ENCODE measurements around the gene MEX3A. TPM values are rescaled to one million over a fixed set of nuclear protein-coding genes. Genes with fewer than 3 reads are reported as not detected.
"Not testable (repeated sequence)": the region's sequence is repeated elsewhere in the genome, so short reads cannot be mapped to it uniquely, and the experiment has no call there.

MEX3A gene, protein sequence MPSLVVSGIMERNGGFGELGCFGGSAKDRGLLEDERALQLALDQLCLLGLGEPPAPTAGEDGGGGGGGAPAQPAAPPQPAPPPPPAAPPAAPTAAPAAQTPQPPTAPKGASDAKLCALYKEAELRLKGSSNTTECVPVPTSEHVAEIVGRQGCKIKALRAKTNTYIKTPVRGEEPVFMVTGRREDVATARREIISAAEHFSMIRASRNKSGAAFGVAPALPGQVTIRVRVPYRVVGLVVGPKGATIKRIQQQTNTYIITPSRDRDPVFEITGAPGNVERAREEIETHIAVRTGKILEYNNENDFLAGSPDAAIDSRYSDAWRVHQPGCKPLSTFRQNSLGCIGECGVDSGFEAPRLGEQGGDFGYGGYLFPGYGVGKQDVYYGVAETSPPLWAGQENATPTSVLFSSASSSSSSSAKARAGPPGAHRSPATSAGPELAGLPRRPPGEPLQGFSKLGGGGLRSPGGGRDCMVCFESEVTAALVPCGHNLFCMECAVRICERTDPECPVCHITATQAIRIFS
- polyA plus RNA-seq (ENCODE audit: low read depth in 6 of 6) = under 1 TPM in 2 of 6 donors, not detected in 4; 0.05 to 0.13 TPM

DNA sequence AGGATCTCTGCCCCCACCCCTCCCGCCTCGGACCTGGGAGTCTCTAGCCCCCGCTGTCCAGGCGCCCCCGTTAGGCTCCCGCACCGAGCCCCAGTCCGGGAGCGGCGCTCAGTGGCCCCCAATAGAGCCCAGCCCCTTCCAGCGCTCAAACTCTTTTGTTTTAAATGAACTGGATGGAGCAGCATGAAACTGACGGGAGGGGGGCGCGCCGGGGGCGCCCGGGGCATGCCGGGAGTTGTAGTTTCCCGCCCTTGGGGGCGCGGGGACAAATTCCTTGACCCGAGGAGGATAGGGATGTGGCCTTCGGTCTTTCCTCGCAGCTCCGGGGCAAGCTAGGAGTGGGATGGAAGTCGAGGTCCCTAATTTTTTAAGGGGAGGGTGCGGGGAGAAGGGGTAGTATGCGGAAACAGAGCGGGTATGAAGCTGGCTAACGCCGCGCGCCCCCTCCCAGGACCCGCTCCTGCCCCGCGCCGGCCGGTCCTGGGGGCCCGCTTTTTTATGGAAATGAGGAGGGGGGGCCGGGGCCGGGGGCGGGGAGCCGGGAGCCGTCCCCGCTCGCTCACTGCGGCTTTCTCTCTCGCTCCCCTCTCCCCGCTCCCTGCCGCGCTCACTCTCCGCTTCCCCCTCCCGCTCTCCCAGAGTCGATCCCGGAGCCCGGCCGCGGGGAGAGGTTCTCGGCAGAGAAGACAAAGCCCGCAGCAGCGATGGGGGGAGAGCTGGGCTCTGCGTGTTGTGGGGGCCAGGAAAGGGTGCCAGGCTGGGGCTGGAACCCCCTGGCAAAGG, at the start of gene MEX3A:
TSS of gene MEX3A (minus strand) at position 157 of the 783 bp plus-strand sequence. CDS start 467 bp downstream, outside the sequence.
- ATAC-seq (ENCODE audit: low read depth in 2 of 2) (peak; percentile 80 to 85), DNase-seq (peak; percentile 63)
- H3K27me3 Mint-ChIP-seq = peaks cover 15 to 39% (median 27%) of the 10 kb centered on the region in 3 donors
- H3K4me3 Mint-ChIP-seq = peak within 1 kb of the TSS; percentile 85 to 95 (median 90)
- H3K27ac Mint-ChIP-seq = peak within 1 kb of the TSS in 5 of 6 donors; percentile 49 to 90 (median 57)
- peaks cover 12 to 15% (median 13%) of the 10 kb centered on the region in 3 donors for H3K4me1 Mint-ChIP-seq
- H3K36me3 Mint-ChIP-seq = no peaks in the 10 kb centered on the region
- no peaks in the 10 kb centered on the region for H3K9me3 Mint-ChIP-seq

DNA sequence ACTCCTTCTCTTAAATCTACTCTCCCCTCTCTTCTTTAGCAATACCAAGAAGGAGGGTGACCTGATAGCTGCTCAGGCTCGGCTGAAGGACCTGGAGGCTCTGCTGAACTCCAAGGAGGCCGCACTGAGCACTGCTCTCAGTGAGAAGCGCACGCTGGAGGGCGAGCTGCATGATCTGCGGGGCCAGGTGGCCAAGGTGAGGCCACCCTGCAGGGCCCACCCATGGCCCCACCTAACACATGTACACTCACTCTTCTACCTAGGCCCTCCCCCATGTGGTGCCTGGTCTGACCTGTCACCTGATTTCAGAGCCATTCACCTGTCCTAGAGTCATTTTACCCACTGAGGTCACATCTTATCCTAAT, 48.3 kb upstream of the MEX3A start:
- Mint-ChIP-seq H3K4me1 (peaks cover 4 to 14% (median 14%) of the 10 kb centered on the region in 3 donors), H3K36me3 (no peaks in the 10 kb centered on the region), H3K27ac (peak overlapping the region in 3 of 6 donors; percentile 77 to 95 (median 94))

DNA sequence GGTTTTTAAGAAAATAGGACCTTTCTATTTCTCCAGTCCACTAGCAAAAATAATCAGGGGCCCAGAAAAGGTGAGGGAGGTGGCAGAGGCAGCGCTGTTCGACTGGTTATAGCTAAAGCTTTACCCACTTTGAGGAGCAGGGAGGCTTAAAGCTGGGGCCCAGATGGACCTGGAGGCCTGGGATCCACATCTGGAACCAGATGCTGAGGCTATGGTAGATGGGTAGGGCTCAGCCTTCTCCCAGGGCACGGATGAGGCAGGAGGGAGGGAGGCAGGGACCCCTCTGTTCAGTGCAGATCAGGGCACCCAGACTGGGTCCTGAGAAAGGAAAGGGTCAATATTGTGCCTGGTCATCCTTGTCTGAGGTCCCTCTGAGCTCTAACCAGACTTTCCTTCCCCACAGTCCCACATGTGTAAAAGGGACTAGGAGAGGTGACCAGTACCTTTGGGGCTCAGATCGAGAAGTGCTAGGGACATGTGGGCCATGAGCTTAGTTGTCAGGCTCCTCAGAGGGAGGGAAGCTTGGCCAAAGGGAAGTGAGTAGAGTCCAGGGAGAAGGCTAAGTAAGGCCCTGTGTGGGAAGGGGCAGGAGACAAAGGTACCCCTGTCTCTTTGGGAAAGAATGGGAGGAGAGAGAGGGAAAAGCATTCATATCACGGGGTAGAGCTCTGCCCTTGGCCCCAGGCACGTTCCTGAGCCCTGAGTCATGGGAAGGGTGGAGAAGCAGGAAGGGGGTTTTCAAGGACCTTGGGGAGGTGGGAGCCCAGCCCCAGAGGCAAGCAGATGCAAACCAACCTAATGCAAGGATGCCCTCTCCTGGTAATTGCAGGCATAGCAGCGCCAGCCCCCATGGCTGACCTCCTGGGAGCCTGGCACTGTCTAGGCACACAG, 47.7 kb upstream of the MEX3A start:
- H3K9me3 Mint-ChIP-seq = no peaks in the 10 kb centered on the region
- H3K27ac Mint-ChIP-seq = peak overlapping the region; percentile 21 to 95 (median 80)
- peaks cover 4 to 14% (median 14%) of the 10 kb centered on the region in 3 donors for H3K4me1 Mint-ChIP-seq

More for the DNA sequence above, 48.3 kb upstream of the MEX3A start:
- H3K4me3 Mint-ChIP-seq = no peak overlapping the region
- no peaks in the 10 kb centered on the region for H3K9me3 Mint-ChIP-seq
- ATAC-seq (ENCODE audit: low read depth in 2 of 2) = no peak
- DNase-seq = no peak
- H3K27me3 Mint-ChIP-seq = peaks cover 0 to 39% (median 14%) of the 10 kb centered on the region in 3 donors

GRCh38 chr1:156128654-156129597, 46.7 kb upstream of the MEX3A start:
- H3K27ac Mint-ChIP-seq = peak overlapping the region in 3 of 6 donors; percentile 56 to 93 (median 77)
- peaks cover 2 to 35% (median 14%) of the 10 kb centered on the region in 3 donors for H3K27me3 Mint-ChIP-seq
- H3K9me3 Mint-ChIP-seq = no peaks in the 10 kb centered on the region
- DNase-seq (no peak), ATAC-seq (ENCODE audit: low read depth in 2 of 2) (no peak)
- H3K4me1 Mint-ChIP-seq = peaks cover 4 to 17% (median 14%) of the 10 kb centered on the region in 3 donors
- H3K4me3 Mint-ChIP-seq = peak overlapping the region in 1 of 8 donors; percentile 60
- no peaks in the 10 kb centered on the region for H3K36me3 Mint-ChIP-seq

More for the DNA sequence above, 47.7 kb upstream of the MEX3A start:
- peaks cover 0 to 40% (median 14%) of the 10 kb centered on the region in 3 donors for H3K27me3 Mint-ChIP-seq
- H3K36me3 Mint-ChIP-seq = no peaks in the 10 kb centered on the region
- DNase-seq = peak; percentile 73
- peak; percentile 51 to 78 for ATAC-seq (ENCODE audit: low read depth in 2 of 2)
- no peak overlapping the region for H3K4me3 Mint-ChIP-seq

DNA sequence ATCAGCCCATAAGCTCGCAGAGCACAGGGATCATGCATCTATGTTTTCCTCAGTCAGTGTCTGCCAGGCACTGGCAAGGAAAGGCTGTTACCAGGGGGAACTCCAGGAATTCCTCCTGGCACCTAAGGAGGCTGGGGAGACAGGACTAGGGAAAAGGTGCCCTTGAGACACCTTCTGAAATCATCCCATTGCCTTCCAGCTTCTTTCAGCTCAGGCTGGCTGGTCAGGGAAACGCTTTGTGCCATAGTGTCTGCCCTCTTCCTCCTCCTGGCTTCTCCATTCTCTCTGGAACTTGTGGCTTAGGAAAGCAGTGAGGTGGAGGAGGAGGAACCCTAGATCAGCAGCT, 46.0 kb upstream of the MEX3A start:
- H3K27ac Mint-ChIP-seq = peak overlapping the region in 2 of 6 donors; percentile 26 to 77
- no peaks in the 10 kb centered on the region for H3K36me3 Mint-ChIP-seq
- H3K4me1 Mint-ChIP-seq = peaks cover 11 to 22% (median 14%) of the 10 kb centered on the region in 3 donors
- H3K9me3 Mint-ChIP-seq = no peaks in the 10 kb centered on the region
- no peak overlapping the region for H3K4me3 Mint-ChIP-seq
- no peak for ATAC-seq (ENCODE audit: low read depth in 2 of 2)
- H3K27me3 Mint-ChIP-seq = peaks cover 9 to 38% (median 17%) of the 10 kb centered on the region in 3 donors
- no peak for DNase-seq

DNA sequence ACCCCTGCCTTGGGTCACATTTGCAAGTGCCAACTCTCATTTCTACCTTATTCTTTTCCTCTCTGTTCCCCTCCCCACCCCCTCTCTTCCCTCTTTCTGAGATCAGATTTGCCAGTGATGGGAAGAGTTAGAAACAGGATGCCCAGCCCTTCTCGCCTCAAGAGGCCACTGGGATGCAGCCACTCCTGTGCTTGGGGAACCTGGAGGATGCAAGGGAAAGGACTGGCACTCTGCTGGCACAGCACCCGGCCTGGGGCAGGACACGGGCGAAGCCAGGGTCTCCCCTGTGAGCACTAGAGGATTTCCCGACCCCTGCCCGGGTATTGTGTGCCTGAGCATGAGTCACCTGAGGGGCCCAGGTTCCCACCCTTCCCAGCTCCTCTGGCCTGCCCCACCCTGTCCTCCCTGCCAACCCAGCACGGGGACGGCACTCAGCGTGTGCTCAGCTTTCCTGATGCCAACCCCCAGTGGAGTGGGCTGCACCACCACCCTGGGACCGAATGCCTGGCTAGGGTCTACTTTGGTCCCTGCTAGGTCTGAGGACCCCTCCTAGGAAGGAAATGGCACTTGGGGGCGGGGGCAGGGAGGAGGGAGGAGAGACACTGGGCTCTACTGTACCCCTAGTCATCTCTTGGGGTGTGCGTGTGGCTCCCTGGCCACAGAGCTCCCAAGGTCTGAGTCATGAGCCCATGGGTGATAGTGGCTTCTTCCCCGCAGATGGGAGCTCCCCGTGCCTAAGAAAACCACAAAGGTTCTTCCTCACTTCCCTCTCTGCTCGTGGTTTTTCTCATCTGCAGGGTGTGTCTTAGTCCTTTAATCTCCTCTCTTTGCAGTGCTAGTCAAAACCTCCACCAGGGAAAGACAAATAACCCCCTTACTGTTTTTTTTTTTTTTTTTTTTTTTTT, 44.6 kb upstream of the MEX3A start:
- Mint-ChIP-seq H3K27ac (peak overlapping the region in 5 of 6 donors; percentile 11 to 94 (median 77)), H3K9me3 (no peaks in the 10 kb centered on the region), H3K27me3 (peaks cover 22 to 50% (median 25%) of the 10 kb centered on the region in 3 donors), H3K4me3 (no peak overlapping the region), H3K4me1 (peaks cover 14 to 22% (median 15%) of the 10 kb centered on the region in 3 donors), H3K36me3 (no peaks in the 10 kb centered on the region)
- peak; percentile 40 to 44 for ATAC-seq (ENCODE audit: low read depth in 2 of 2)
- peak; percentile 39 for DNase-seq

DNA sequence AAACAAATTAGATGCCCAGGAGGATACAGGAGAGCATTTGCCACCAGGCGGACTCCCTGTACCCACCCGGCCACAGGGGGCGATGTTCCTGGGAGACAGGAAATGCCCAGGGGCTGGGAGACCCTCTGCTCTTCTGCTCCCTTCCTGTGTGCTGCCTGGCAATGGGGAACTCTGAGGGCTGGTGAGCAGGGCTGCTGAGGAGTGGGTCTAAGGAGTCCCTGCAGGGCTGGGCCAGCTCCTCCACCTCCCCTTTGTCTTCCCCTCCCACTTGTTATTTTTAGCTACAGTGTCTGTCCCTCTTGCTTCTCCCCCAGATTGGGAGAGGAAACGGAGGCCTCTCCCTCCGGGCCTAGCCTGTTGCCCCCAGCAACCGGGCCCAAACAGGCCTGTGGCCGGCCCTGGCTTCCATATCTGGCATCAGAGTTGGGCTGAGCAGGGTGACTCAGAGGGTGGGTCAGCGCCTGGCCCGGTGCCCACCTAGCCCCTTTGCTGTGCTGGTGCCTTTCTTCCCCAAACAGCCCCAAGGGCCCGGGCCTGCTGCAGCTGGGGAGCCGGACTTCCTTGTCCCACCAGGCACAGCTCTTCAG, 43.9 kb upstream of the MEX3A start:
- DNase-seq = no peak
- H3K4me3 Mint-ChIP-seq = no peak overlapping the region
- peaks cover 25 to 50% (median 28%) of the 10 kb centered on the region in 3 donors for H3K27me3 Mint-ChIP-seq
- peaks cover 14 to 22% (median 15%) of the 10 kb centered on the region in 3 donors for H3K4me1 Mint-ChIP-seq
- H3K36me3 Mint-ChIP-seq = no peaks in the 10 kb centered on the region
- no peak for ATAC-seq (ENCODE audit: low read depth in 2 of 2)
- no peaks in the 10 kb centered on the region for H3K9me3 Mint-ChIP-seq
- peak overlapping the region in 3 of 6 donors; percentile 11 to 84 (median 77) for H3K27ac Mint-ChIP-seq

DNA sequence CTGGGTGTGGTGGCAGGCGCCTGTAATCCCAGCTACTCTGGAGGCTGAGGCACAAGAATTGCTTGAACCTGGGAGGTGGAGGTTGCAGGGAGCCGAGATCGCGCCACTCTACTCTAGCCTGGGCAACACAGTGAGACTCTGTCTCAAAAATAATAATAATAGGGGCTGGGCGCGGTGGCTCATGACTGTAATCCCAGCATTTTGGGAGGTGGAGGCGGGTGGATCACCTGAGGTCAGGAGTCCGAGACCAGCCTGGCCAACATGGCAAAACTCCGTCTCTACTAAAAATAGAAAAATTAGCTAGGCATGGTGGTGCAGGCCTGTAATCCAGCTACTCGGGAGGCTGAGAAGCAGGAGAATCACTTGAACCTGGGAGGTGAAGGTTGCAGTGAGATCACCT, 43.3 kb upstream of the MEX3A start:
- ATAC-seq (ENCODE audit: low read depth in 2 of 2); H3K9me3 Mint-ChIP-seq; H3K36me3 Mint-ChIP-seq; DNase-seq; H3K4me3 Mint-ChIP-seq: not testable (repeated sequence)
- Mint-ChIP-seq H3K27ac (peak overlapping the region in 3 of 6 donors; percentile 18 to 93 (median 70)), H3K4me1 (peaks cover 14 to 22% (median 15%) of the 10 kb centered on the region in 3 donors), H3K27me3 (peaks cover 27 to 53% (median 30%) of the 10 kb centered on the region in 3 donors)

DNA sequence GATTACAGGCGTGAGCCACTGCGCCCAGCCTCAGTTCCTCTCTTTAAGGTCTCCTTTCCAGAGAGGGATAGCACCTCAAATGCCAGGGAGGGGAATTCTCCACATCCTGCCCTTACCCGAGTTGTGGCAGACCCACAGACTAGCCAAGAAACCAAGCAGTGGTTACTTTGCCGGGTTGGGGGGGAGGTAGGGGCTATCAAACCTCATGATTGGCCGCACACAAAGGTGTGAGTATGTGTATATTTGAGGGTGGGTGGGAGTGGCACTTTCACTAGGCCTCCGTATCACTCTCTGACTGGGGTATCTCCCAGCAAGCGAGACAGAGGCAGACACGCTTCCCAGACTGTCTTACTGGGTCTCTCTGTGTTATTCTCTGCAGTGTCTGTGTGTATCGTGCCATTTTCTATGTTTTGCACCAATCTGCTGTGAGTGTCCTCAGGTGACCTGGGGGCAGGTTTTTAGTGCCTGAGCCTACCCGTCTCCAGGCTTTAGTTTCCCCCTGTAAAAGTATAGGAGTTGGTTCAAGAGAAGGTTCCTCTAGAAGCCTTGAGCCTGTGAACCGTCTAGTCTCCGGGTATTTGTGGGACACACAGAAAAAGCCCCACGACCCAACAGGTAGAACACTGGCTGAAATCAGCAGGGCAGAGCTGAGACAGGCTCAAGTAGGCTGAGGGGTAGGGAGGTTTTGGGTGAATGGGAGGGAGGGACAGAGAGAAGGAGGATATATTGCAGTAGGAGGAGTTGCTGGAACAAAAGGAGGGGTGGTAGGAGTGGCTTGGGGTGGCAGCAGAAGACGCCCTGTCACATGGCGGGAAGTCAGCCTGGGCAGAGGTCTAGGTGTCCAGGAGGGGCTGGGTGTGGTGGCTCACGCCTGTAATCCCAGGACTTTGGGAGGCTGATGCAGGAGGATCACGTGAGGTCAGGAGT, 42.6 kb upstream of the MEX3A start:
- Mint-ChIP-seq H3K4me1 (peaks cover 11 to 20% (median 14%) of the 10 kb centered on the region in 3 donors), H3K27me3 (peaks cover 24 to 55% (median 37%) of the 10 kb centered on the region in 3 donors), H3K9me3 (no peaks in the 10 kb centered on the region), H3K4me3 (no peak overlapping the region), H3K27ac (peak overlapping the region in 4 of 6 donors; percentile 67 to 93 (median 75)), H3K36me3 (no peaks in the 10 kb centered on the region)
- DNase-seq (no peak), ATAC-seq (ENCODE audit: low read depth in 2 of 2) (peak in 1 of 2 donors; percentile 9)

All from naive B cell (primary cell).